RWPE1 (cell line): ENCODE data around the gene C1QA.

Experiments
- CTCF ChIA-PET: fragments of 350-600 bp; sonication (Branson Sonifier 250); formaldehyde crosslinking; extraction: SDS; loops from one replicate; lab custom pipeline; 2021; lab: Yijun Ruan, JAX
- POLR2A ChIA-PET: fragments of 400-600 bp; formaldehyde crosslinking; extraction: SDS; loops from one replicate; lab custom pipeline; 2020; ENCODE audit warnings: antibody characterized with exemption; ENCODE audit not compliant: low non-redundant PET; lab: Yijun Ruan, JAX
- DNase-seq: peaks from one replicate; pipeline ENCODE4 v3.0.0; 2012; ENCODE audit warnings: low spot score
- H3K27ac ChIP-seq: fragments of 450-650 bp; 2 replicates; pipeline ENCODE4 v1.5.1; 2017
- TF ChIP-seq, protein P1 (sequence below): fragments of 450-650 bp; conservative IDR thresholded peaks from 2 replicates; pipeline ENCODE4 v1.5.1; 2017; ENCODE audit warnings: low read depth, mild to moderate bottlenecking

Gene C1QA

DNA sequence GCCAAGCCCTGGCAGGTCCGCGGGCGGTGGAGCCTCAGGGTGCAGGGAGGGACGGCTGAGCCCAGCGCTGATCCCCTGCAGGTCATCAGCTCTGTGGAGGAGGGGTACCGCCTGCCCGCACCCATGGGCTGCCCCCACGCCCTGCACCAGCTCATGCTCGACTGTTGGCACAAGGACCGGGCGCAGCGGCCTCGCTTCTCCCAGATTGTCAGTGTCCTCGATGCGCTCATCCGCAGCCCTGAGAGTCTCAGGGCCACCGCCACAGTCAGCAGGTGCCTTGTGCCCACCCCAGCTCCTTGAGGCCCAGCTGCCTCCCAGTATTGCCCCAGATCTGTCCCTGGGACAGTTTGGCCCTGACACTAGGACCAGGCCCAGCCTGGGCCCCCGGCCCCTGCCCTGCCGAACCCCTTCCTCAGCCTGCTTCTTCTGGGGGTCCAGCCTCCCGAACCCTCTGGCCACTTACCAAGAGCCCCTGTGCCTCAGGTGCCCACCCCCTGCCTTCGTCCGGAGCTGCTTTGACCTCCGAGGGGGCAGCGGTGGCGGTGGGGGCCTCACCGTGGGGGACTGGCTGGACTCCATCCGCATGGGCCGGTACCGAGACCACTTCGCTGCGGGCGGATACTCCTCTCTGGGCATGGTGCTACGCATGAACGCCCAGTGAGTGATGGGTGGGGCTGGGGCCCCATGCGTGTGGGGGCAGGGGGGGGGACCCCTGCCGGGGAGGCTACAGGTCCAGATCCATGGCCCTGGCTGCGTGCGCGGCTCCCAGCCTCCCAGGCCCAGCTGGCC is 35.4 kb upstream of the C1QA start:
- ChIA-PET POLR2A (interaction anchor here (0.6 kb wide), 1 partner anchor 35 kb away, joined by 7 read pairs; no protein-coding TSS in a partner anchor), CTCF (interaction anchor here (0.6 kb wide), 1 partner anchor 41 kb away, joined by 3 read pairs; no protein-coding TSS in a partner anchor)
- TF ChIP-seq, protein P1, sequence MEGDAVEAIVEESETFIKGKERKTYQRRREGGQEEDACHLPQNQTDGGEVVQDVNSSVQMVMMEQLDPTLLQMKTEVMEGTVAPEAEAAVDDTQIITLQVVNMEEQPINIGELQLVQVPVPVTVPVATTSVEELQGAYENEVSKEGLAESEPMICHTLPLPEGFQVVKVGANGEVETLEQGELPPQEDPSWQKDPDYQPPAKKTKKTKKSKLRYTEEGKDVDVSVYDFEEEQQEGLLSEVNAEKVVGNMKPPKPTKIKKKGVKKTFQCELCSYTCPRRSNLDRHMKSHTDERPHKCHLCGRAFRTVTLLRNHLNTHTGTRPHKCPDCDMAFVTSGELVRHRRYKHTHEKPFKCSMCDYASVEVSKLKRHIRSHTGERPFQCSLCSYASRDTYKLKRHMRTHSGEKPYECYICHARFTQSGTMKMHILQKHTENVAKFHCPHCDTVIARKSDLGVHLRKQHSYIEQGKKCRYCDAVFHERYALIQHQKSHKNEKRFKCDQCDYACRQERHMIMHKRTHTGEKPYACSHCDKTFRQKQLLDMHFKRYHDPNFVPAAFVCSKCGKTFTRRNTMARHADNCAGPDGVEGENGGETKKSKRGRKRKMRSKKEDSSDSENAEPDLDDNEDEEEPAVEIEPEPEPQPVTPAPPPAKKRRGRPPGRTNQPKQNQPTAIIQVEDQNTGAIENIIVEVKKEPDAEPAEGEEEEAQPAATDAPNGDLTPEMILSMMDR, result no peak

DNA sequence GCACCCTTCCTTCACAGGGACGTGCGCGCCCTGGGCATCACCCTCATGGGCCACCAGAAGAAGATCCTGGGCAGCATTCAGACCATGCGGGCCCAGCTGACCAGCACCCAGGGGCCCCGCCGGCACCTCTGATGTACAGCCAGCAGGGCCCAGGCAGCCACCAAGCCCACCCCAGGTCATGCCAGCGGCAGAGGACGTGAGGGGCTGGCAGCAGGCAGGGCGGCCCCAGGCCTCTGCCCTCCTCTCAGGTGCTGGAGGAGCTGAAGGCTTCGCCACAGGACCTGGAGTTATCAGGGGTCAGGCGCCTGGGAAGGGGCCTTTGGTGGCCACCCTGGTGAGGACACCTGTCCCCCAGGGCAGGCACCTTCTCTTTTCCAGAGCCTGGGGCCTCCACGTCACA is 34.8 kb upstream of the C1QA start:
- H3K27ac ChIP-seq, result no peak overlapping the region
- no peak for DNase-seq
- ChIA-PET POLR2A (no interaction called here), CTCF (no interaction called here)
- TF ChIP-seq, protein P1, result no peak

More for the DNA sequence above, 35.4 kb upstream of the C1QA start:
- no peak for DNase-seq
- H3K27ac ChIP-seq, result no peak overlapping the region

DNA sequence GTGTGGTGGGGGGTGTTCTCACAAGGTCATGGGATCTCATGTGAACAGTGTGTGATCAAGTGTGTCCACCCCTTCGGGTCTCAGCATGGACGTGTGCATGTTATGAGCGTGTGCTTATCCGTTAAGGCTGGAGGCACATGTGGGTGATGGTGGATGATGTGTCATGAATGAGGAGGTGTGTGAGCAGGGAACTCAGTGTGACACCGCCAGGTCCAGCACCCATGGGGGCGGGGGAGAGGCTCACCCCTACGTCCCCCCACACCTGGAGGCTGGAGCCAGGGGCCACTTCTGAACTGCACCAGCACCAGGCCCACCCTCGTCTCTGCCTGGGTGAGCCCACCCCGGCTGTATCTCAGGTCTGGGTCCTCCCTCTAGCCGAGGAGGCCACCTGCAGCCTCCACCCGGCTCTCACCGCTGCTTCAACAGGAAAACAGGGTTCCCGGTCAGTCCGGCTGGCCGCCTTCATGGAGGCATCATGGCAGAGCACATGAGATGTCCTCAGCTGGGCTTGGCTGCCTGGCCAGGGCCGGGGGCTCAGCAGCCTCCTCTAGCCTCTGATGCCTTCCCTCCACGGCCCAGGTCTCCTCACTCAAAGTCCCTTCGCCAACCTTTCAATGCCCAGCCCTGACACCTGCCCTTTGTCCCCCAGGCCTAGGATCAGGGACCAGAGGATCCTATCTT is 34.2 kb upstream of the C1QA start:
- ChIA-PET CTCF (no interaction called here), POLR2A (no interaction called here)
- no peak for DNase-seq
- TF ChIP-seq, protein P1, result no peak
- no peak overlapping the region for H3K27ac ChIP-seq

DNA sequence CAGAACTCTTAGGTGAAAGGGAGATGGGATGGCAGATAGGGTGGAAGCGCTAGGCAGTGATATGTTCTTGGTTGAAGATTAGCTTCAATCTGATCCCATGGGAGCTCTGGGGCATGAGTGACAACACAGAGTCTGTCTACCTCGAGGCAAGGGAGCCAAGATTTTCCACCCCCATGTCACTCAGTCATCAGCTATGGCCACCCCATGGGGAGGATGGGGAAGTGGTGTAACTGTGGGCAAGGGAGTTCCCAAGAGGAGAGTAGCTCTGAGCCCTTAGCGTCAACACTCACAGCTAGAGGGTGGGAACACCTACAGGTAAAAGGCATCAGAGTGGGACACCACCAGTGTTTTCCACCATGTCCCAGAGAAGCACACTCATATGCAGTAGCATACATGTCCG is 30.3 kb upstream of the C1QA start:
- ChIA-PET POLR2A (no interaction called here), CTCF (interaction anchor here (0.6 kb wide), 1 partner anchor 60 kb away, joined by 3 read pairs; no protein-coding TSS in a partner anchor)
- TF ChIP-seq, protein P1, result no peak
- DNase-seq, result no peak
- no peak overlapping the region for H3K27ac ChIP-seq

DNA sequence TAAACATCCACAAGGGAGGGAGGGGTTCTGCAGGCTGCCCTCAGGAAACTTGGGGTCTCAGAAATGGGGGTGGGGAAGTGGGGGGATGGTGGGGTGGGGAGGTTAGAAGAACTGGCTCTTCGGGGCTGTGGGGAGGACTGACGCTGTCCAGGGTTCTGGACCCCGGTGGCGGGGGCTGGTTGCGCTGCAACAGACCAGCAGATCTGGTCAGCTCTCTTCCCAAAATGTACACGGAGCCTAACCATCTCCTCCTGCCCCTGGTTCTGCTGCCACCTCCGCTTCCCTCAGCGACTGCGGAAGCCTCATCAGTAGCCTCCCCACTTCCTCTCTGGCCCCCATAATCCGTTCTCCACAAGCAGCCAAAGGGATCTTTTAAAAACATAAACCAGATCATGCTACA is 29.3 kb upstream of the C1QA start:
- no peak overlapping the region for H3K27ac ChIP-seq
- ChIA-PET CTCF (interaction anchor here (0.5 kb wide), 1 partner anchor 150 kb away, joined by 5 read pairs; no protein-coding TSS in a partner anchor), POLR2A (no interaction called here)
- TF ChIP-seq, protein P1, result no peak
- DNase-seq, result no peak

DNA sequence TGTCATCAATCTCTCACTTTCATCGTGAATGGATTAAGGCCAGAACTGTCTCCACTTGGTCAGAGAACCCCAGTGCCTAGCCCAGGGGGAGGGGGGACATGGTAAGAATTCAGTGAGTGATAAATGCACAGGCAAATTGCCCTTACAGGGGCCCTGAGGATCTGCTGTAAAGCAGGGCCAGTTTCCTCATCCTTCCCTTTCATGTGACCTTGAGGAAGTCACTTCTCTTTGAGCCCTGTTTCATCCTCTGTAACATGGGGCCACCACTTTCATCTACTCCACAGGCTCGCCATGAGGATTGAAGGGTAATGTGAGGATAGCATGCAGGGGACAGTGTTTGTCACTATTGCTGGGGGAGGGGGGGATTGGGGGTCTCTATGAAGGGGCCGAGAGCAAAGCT is 28.1 kb upstream of the C1QA start:
- ChIA-PET CTCF (no interaction called here), POLR2A (no interaction called here)
- no peak for DNase-seq
- H3K27ac ChIP-seq, result no peak overlapping the region
- TF ChIP-seq, protein P1, result no peak
